ENCODE data around the gene HERPUD2.

GRCh38 chr7:35728412-35729060 lies 33.6 kb upstream of the HERPUD2 start:
- no peak for TF ChIP-seq CTCF (IDR thresholded peaks at IDR 0.05)
- no peak for TF ChIP-seq POLR2A (IDR thresholded peaks at IDR 0.05)
